Activated naive CD4-positive, alpha-beta T cell treated with anti-CD3 and anti-CD28 coated beads, Interleukin-2, amount 10 ng/mL, durations not matched to agents 7 days and 5 days (primary cell): ENCODE data around the gene CDH4.

Experiments
- CTCF ChIA-PET: fragments of 350-600 bp; sonication (Branson Sonifier 250); formaldehyde crosslinking; loops from one replicate; lab custom pipeline; 2021; ENCODE audit warnings: antibody characterized with exemption; lab: Charles Lee
- DNase-seq: peaks from one replicate; pipeline ENCODE4 v3.0.0-alpha.2; 2020
- H3K27ac Mint-ChIP-seq: one replicate; pipeline ENCODE4 v1.8.0; 2021; ENCODE audit warnings: mild to moderate bottlenecking, moderate library complexity, mixed read lengths
- H3K27me3 Mint-ChIP-seq: one replicate; pipeline ENCODE4 v1.8.0; 2021; ENCODE audit warnings: mild to moderate bottlenecking, mixed read lengths
- H3K36me3 Mint-ChIP-seq: one replicate; pipeline ENCODE4 v1.8.0; 2021; ENCODE audit warnings: mixed read lengths
- H3K4me1 Mint-ChIP-seq: one replicate; pipeline ENCODE4 v1.8.0; 2021; ENCODE audit warnings: mixed read lengths
- H3K4me3 Mint-ChIP-seq: one replicate; pipeline ENCODE4 v1.8.0; 2021; ENCODE audit warnings: mild to moderate bottlenecking, moderate library complexity, mixed read lengths
- H3K9me3 Mint-ChIP-seq: one replicate; pipeline ENCODE4 v1.8.0; 2021; ENCODE audit warnings: mixed read lengths

The CDH4 gene

GRCh38 chr20:61690150-61690549 is 438.1 kb downstream of the CDH4 start:
- peaks cover 9% of the 10 kb centered on the region for H3K9me3 Mint-ChIP-seq
- H3K4me1 Mint-ChIP-seq, result no peaks in the 10 kb centered on the region
- no peak overlapping the region for H3K4me3 Mint-ChIP-seq
- DNase-seq, result no peak
- CTCF ChIA-PET, result no interaction called here
- no peaks in the 10 kb centered on the region for H3K27me3 Mint-ChIP-seq
- no peaks in the 10 kb centered on the region for H3K36me3 Mint-ChIP-seq
- H3K27ac Mint-ChIP-seq, result no peak overlapping the region

DNA sequence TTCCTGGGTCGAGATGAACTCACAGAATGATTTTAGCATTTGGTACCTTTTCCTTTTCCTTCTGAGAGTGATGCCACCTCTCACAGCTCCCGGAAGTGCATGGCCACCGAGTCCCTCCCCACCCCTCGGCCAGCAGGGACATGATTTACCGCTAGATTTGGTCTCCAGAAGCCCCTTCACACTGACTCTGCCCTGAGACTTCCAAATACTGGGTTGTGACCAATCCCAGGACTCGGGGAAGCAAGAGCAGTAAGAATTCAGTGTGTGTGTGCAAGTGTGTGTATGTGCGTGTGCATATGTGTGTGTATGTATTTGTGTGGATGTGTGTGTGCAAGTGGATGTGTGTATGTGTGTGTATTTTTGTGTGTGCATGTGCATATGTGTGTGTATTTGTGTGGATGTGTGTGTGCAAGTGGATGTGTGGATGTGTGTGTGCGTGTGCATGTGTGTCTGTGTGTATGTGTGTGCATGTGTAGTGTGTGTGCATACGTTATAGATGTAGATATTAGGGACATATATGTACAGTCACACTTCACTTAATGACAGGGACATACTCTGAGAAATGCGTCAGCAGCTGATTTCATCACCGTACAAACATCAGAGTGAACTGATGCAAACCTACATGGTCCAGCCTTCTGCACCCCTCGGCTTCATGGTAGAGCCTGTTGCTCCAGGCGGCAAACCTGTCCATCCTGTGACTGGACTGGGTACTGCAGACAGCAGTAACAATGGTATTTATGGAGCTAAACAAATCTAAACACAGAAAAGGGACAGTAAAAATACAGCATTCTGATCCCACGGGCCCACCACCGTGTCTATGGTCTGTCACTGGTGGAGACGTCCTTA is 439.2 kb downstream of the CDH4 start:
- CTCF ChIA-PET, result no interaction called here
- Mint-ChIP-seq H3K27ac (no peak overlapping the region), H3K4me1 (no peaks in the 10 kb centered on the region), H3K27me3 (no peaks in the 10 kb centered on the region), H3K36me3 (no peaks in the 10 kb centered on the region), H3K4me3 (no peak overlapping the region), H3K9me3 (peaks cover 8% of the 10 kb centered on the region)
- DNase-seq, result no peak

GRCh38 chr20:61691978-61692377 is 439.9 kb downstream of the CDH4 start:
- Mint-ChIP-seq H3K36me3 (no peaks in the 10 kb centered on the region), H3K4me1 (no peaks in the 10 kb centered on the region), H3K27me3 (no peaks in the 10 kb centered on the region), H3K4me3 (no peak overlapping the region), H3K27ac (no peak overlapping the region), H3K9me3 (peaks cover 3% of the 10 kb centered on the region)
- CTCF ChIA-PET, result no interaction called here
- no peak for DNase-seq

GRCh38 chr20:61692479-61692878 is 440.4 kb downstream of the CDH4 start:
- no peak for DNase-seq
- Mint-ChIP-seq H3K4me1 (no peaks in the 10 kb centered on the region), H3K36me3 (no peaks in the 10 kb centered on the region), H3K27me3 (no peaks in the 10 kb centered on the region), H3K4me3 (no peak overlapping the region), H3K9me3 (no peaks in the 10 kb centered on the region), H3K27ac (no peak overlapping the region)
- CTCF ChIA-PET, result no interaction called here

- Mint-ChIP-seq H3K27ac (no peak overlapping the region), H3K27me3 (no peaks in the 10 kb centered on the region), H3K4me3 (no peak overlapping the region), H3K9me3 (no peaks in the 10 kb centered on the region), H3K4me1 (no peaks in the 10 kb centered on the region), H3K36me3 (no peaks in the 10 kb centered on the region)
- CTCF ChIA-PET, result no interaction called here
- no peak for DNase-seq
Measured at GRCh38 chr20:61693055-61693600, 441.1 kb downstream of the CDH4 start.

GRCh38 chr20:61694682-61695081 is 442.6 kb downstream of the CDH4 start:
- no peaks in the 10 kb centered on the region for H3K9me3 Mint-ChIP-seq
- no peak for DNase-seq
- CTCF ChIA-PET, result no interaction called here
- H3K4me1 Mint-ChIP-seq, result no peaks in the 10 kb centered on the region
- no peak overlapping the region for H3K27ac Mint-ChIP-seq
- H3K27me3 Mint-ChIP-seq, result no peaks in the 10 kb centered on the region
- no peaks in the 10 kb centered on the region for H3K36me3 Mint-ChIP-seq
- no peak overlapping the region for H3K4me3 Mint-ChIP-seq

DNA sequence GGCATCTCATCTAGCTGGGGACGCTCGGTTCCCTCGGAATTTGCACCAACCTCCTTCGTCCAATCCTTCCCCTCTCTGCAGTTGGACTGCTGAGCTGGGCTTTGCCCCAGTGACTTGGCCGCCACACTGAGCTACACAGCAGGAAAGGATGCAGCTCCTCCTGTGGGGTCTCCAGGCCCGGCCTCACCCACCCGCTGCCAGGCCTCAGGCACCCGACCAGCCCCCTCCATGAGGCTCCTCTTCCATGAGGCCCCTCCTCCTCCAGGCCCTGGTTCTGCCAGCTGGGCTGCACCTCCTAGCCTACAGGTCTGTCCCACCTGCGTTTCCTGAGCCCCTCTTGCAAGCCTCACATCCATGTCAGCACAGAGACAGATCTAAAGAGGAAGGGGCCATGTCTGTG is 443.7 kb downstream of the CDH4 start:
- DNase-seq, result no peak
- Mint-ChIP-seq H3K4me3 (no peak overlapping the region), H3K27ac (no peak overlapping the region), H3K27me3 (no peaks in the 10 kb centered on the region), H3K4me1 (no peaks in the 10 kb centered on the region), H3K36me3 (no peaks in the 10 kb centered on the region), H3K9me3 (no peaks in the 10 kb centered on the region)
- CTCF ChIA-PET, result no interaction called here

GRCh38 chr20:61696181-61696735 is 444.2 kb downstream of the CDH4 start:
- Mint-ChIP-seq H3K4me3 (no peak overlapping the region), H3K27ac (no peak overlapping the region), H3K9me3 (no peaks in the 10 kb centered on the region), H3K4me1 (no peaks in the 10 kb centered on the region), H3K27me3 (no peaks in the 10 kb centered on the region), H3K36me3 (no peaks in the 10 kb centered on the region)
- DNase-seq, result no peak
- CTCF ChIA-PET, result no interaction called here

DNA sequence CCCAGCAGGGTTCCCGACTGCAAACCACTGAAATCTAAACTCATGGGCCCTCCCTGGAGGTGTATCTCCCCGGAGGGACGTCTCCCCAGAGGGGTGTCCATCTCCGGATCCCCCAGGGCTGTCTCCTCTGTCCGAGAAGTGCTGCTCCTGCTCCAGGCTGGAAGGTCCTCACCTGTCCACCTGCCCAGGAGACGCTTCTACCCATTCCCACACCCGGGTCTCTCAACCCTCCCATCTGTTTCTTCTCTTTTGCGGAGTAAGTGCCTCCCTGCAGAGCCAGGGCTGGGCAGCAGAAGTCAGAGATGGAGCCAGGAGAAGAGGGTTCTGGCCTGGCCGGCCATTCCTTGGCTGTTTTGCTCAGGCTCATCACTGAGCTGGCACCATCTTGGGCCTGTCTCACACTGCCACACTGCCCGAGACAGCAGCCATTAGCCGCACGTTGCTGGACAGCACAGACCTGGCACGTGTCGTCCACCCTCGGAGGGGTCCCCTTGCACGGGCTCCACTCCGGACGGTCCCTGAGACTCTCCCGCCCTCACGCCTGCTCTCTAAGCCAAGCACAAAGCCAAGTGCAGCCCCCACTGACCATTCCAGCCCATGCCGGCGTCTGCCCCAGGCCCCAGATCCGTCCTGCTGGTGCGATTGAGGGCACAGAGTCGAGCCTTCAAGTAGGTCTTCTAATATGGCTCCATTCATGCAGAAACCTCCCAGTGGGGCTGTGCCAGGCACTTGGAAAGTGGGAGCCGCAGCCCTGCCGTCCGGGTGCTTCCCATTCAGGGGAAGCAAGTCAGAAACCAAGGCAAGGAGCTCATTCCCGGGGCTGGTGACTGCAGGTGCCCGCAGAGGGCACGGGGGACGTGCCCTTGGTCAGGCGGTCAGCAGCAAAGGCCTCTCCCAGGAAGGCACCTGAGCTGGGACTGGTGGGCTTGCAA is 445.9 kb downstream of the CDH4 start:
- Mint-ChIP-seq H3K27me3 (no peaks in the 10 kb centered on the region), H3K4me1 (no peaks in the 10 kb centered on the region), H3K36me3 (no peaks in the 10 kb centered on the region), H3K27ac (no peak overlapping the region), H3K4me3 (no peak overlapping the region), H3K9me3 (no peaks in the 10 kb centered on the region)
- DNase-seq, result no peak
- CTCF ChIA-PET, result no interaction called here

DNA sequence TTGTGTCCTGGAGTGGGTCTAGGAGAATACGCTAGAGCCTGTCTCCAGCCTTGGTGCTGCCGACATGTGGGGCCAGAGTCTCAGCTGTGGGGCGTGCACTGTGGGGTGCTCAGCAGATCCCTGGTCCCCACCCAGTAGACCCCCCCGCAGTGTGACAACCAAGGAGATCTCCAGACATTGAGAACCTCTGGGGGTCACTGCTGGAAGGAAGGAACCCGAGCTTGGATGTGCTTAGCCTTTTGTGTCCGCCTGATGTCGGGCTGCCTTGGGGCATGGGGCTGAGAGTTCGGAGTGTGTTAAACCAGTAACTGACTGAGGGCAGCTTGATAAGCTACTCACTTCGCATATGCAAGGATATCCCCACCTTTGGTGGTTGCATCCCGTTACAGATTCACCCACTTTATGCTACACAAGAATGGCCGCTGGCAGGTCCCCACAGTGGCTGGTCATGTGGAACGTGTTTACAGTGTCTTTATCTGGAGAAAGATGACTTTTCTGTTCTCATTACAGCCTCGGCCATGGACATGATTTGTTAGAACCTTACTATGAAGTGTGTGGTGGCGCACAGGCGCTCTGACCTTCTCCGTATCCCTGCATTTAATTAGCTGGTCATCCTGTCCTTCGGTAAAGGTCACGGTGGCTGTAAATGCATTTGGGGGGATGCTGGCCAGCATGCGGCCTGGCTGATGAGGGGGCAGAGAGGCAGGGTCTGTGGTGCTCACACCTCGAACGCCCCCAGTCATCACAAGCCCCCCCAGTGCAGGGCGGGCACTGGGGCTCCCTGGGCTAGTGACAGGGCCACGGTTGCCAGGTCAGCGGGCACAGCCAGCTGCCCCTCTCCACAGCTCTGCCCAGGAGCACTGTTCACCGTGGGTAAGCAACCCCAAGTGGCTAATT is 446.8 kb downstream of the CDH4 start:
- H3K9me3 Mint-ChIP-seq, result no peaks in the 10 kb centered on the region
- no peak overlapping the region for H3K27ac Mint-ChIP-seq

DNA sequence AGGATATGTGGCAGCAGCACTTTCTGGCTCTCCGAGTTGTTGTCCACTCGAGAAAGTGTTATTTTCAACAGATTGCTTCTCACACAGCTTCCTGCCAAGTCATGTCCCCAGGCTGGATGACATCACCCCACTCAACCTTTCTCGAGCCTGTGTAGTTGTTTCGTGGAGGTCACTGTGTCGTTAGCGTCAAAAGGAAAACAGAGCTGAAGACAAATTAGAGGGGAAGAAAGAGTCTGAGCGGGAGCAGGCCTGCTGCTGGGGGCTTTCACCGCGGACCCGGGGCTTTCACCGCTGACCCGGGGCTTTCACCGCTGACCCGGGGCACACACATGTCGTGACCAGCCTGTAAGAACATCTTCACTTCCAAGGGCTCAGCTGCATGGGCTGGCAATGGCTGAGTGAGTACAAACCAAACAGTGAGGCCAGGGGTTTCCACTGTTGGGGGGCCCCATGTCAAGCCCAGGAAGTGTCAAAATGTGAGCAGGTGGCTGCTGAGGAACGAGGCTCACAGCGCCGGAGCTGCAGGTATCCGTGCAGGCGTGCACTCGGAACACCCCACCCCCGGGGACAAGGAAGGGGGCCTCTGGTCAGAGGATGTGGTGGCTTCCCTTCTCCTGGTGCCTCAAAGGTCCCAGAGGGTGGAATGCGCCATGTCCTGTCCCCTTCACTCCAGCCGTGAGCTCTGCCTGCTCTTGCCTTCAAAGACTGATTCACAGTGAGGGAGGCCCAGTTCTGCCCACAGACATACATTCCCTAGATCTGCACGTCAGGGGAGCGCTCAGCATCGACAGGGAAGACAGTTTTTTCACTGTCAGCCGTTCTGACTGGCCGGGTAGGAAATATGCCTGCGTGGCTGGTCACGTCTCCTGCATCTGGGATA is 447.7 kb downstream of the CDH4 start:
- CTCF ChIA-PET, result no interaction called here
- no peaks in the 10 kb centered on the region for H3K27me3 Mint-ChIP-seq
- no peaks in the 10 kb centered on the region for H3K9me3 Mint-ChIP-seq
- DNase-seq, result no peak
- H3K36me3 Mint-ChIP-seq, result no peaks in the 10 kb centered on the region
- no peak overlapping the region for H3K4me3 Mint-ChIP-seq
- H3K4me1 Mint-ChIP-seq, result no peaks in the 10 kb centered on the region
- no peak overlapping the region for H3K27ac Mint-ChIP-seq

More for the DNA sequence above, 446.8 kb downstream of the CDH4 start:
- CTCF ChIA-PET, result no interaction called here
- H3K27me3 Mint-ChIP-seq, result no peaks in the 10 kb centered on the region
- no peak for DNase-seq
- no peaks in the 10 kb centered on the region for H3K36me3 Mint-ChIP-seq
- H3K4me1 Mint-ChIP-seq, result no peaks in the 10 kb centered on the region
- no peak overlapping the region for H3K4me3 Mint-ChIP-seq

DNA sequence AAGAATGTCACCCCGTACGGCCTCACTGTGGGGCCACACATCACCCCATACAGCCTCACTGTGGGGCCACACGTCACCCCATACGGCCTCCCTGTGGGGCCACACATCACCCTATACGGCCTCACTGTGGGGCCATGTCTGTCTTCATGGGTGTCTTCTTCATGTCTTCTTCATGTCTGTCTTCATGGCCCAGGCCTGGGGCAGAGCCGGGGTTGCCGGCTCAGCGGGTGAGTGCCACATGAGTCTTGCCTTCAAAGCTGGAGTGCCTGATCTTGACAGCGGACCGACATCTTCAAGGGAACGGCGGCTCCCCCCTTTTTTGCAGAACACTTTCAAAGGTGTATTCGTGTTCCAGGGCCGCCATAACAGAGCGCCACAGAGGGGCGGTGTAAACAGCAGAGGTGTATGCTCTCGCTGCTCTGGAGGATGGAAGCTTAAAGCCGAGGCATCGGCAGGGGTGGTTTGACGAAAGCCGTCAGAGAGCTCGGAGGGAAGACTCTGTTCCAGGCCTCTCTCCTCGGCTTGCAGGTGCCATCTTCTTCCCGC is 448.6 kb downstream of the CDH4 start:
- no peaks in the 10 kb centered on the region for H3K4me1 Mint-ChIP-seq
- H3K27ac Mint-ChIP-seq, result no peak overlapping the region
- H3K9me3 Mint-ChIP-seq, result no peaks in the 10 kb centered on the region
- DNase-seq, result no peak
- no peaks in the 10 kb centered on the region for H3K27me3 Mint-ChIP-seq
- H3K4me3 Mint-ChIP-seq, result no peak overlapping the region
- CTCF ChIA-PET, result no interaction called here
- H3K36me3 Mint-ChIP-seq, result no peaks in the 10 kb centered on the region

GRCh38 chr20:61701401-61701800 is 449.3 kb downstream of the CDH4 start:
- no peak overlapping the region for H3K27ac Mint-ChIP-seq
- CTCF ChIA-PET, result no interaction called here
- H3K36me3 Mint-ChIP-seq, result no peaks in the 10 kb centered on the region
- H3K4me3 Mint-ChIP-seq, result no peak overlapping the region
- H3K27me3 Mint-ChIP-seq, result no peaks in the 10 kb centered on the region
- H3K9me3 Mint-ChIP-seq, result no peaks in the 10 kb centered on the region
- DNase-seq, result no peak
- no peaks in the 10 kb centered on the region for H3K4me1 Mint-ChIP-seq
